Inferior parietal cortex (tissue), 1 donor: ENCODE results near the gene ANKHD1.
"Not testable (repeated sequence)": the region's sequence is repeated elsewhere in the genome, so short reads cannot be mapped to it uniquely, and the experiment has no call there.

Experiments
- DNase-seq: peaks from one replicate; pipeline ENCODE4 v3.0.0-alpha.2; 2016; ENCODE audit errors: extremely low spot score

Gene ANKHD1

DNA sequence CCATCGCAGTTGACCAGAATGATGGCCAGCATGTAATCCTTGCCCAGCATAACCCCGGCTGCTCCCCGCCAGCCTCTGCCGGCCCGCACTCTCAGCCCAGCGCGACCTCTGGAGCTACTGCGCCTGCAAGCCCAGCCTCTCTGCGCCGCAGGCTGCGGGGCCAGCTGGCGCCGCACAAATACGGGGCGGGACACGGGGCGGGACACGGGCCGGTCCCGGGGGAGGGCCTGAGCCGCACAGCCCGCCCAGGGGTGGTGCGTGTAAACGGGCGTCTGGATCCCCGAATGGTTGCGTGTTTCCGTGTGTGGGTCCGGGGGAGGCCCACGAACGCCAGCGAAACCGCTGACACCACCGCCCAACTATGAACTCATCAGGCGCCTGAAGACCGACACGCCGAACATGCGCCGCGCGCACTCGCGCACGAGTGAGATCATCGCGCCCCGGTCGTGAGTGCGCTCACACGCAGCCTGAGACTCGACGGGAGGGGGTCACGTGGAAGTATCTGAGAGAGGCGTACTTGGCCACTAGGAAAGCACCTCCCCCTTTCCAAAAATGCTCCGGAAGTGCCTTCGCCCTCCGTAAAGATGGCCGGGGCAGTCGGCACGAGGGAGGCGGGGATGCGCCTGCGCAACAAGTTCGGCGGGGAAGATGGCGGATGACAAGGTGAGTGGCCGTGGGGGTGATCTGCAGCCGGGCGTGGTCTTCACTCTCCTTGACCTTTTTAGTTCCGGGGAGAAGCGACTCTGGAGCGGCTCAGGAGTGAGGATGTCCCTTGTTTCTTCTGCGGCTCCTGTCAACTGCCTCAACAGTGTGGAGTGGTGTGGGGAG lies 162.8 kb downstream of the ANKHD1 start, which contains the start of the genes APBB3 and SLC35A4:
Gene APBB3, minus strand, starts transcription at position 403 of the 828 bp plus-strand sequence. Its CDS starts 353 bp downstream, at position 50.
Gene SLC35A4, plus strand, starts transcription at position 633 of the 828 bp plus-strand sequence. CDS start 2,342 bp downstream, outside the sequence.
- DNase-seq = peak; percentile 99

DNA sequence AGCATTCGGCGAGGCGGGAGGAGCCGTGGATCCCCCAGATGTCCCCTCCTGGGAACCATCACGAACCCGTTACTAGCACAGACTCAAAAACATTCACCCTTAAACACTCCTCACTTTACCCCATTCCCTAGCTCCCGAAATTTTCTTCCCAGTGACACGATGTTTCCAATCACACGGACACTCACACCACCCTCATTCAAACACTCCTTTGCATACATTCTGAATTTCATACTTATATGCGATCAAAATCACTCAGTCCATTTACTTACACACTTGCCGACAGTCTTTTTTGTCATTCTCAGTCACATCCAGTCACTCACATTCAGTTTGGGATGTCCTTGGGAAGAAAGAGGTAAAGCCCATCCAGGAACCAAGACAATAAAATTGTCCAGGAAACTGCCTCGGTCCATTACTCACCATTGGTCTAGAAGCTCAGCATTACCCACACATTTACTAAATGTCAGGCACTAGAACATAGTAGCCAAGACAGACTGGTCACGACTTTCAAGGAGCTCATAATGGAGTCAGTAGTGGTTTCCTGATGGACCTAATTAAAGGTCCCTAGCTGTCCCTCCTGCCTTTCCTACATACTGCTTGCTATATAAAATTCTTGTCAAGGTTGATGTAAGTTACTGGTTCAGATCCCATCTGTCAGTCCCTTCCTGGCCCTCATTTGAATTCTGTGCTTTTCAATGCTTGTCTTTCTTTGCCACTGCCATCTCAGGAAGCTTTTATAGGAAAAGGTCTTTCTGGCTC lies 163.6 kb downstream of the ANKHD1 start:
- no peak for DNase-seq

DNA sequence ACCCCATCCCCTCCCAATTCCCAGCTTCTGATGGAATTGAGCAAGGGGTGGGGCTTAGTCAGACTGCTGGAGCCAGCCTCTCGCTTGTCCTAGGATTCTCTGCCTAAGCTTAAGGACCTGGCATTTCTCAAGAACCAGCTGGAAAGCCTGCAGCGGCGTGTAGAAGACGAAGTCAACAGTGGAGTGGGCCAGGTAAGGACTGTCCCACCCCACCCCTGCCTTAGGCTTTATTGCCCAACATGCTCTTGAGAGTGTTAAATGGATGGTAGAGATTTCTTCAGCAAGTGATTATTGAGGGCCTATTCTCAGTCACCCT lies 164.1 kb downstream of the ANKHD1 start:
- DNase-seq = no peak

DNA sequence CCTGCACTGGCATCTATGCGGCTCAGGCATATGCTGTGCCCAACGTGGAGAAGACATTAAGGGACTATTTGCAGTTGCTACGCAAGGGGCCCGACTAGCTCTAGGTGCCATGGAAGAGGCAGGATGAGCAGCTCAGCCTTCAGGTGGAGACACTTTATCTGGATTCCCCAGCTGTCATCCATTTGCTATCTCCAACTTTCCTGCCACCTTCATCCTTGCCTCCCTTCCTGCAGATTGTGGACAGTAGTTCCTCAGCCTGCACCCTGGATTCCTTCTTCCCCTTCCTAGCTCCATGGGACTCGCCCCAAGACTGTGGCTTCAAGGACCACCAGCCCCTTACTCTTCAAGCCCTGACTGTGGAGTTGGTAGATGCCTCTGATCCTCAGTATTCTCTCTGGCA lies 165.0 kb downstream of the ANKHD1 start:
- DNase-seq = no peak

DNA sequence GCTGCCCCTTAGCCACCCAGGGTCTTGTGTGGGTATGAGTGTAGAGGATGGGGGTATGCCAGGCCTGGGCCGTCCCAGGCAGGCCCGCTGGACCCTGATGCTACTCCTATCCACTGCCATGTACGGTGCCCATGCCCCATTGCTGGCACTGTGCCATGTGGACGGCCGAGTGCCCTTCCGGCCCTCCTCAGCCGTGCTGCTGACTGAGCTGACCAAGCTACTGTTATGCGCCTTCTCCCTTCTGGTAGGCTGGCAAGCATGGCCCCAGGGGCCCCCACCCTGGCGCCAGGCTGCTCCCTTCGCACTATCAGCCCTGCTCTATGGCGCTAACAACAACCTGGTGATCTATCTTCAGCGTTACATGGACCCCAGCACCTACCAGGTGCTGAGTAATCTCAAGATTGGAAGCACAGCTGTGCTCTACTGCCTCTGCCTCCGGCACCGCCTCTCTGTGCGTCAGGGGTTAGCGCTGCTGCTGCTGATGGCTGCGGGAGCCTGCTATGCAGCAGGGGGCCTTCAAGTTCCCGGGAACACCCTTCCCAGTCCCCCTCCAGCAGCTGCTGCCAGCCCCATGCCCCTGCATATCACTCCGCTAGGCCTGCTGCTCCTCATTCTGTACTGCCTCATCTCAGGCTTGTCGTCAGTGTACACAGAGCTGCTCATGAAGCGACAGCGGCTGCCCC lies 165.6 kb downstream of the ANKHD1 start:
- no peak for DNase-seq

DNA sequence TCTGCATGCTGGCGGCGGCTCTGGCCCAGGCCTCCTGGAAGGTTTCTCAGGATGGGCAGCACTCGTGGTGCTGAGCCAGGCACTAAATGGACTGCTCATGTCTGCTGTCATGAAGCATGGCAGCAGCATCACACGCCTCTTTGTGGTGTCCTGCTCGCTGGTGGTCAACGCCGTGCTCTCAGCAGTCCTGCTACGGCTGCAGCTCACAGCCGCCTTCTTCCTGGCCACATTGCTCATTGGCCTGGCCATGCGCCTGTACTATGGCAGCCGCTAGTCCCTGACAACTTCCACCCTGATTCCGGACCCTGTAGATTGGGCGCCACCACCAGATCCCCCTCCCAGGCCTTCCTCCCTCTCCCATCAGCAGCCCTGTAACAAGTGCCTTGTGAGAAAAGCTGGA lies 166.2 kb downstream of the ANKHD1 start:
- DNase-seq = no peak

DNA sequence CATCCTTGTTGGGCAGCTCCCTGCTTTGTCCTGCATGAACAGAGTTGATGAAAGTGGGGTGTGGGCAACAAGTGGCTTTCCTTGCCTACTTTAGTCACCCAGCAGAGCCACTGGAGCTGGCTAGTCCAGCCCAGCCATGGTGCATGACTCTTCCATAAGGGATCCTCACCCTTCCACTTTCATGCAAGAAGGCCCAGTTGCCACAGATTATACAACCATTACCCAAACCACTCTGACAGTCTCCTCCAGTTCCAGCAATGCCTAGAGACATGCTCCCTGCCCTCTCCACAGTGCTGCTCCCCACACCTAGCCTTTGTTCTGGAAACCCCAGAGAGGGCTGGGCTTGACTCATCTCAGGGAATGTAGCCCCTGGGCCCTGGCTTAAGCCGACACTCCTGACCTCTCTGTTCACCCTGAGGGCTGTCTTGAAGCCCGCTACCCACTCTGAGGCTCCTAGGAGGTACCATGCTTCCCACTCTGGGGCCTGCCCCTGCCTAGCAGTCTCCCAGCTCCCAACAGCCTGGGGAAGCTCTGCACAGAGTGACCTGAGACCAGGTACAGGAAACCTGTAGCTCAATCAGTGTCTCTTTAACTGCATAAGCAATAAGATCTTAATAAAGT lies 166.9 kb downstream of the ANKHD1 start:
- DNase-seq = no peak

DNA sequence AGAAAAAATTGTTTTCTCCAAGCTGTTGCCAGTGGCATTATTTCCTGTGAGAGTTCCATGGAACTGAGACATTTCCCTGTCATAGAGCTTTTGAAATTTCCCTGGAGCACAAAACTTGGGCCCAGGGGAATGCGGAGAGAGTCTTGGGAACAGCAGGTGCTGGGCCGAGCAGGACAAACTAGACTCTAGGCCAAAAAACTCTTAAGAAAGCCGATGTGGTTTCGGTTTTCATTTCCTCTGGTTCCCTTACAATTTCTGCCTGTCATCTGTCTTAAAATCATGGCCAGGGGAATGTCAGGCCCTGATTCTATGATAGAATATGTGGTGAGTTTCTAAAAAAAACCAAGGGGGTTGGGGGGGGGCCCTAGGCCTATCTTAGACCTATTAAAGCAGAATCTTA lies 167.6 kb downstream of the ANKHD1 start:
- no peak for DNase-seq

DNA sequence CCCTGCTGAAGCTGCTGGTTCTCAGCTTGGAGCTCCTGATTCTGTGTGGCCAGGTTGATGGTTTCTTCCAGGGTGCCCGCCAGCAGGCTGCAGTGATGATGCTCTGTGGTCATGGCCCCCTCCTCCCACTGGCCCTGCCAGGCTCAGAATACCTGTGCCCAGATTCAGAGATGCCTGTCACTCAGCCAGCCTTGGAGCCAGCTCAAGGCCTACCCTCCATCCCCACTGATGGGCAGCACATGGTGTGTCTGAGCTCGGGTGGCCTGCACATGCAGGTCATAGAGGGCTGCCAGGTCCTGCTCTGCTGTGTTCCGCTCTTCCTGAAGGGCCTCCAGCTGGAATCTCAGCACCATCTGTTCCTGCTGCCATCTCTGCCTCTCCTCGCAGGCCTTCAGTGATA lies 168.4 kb downstream of the ANKHD1 start:
- no peak for DNase-seq

DNA sequence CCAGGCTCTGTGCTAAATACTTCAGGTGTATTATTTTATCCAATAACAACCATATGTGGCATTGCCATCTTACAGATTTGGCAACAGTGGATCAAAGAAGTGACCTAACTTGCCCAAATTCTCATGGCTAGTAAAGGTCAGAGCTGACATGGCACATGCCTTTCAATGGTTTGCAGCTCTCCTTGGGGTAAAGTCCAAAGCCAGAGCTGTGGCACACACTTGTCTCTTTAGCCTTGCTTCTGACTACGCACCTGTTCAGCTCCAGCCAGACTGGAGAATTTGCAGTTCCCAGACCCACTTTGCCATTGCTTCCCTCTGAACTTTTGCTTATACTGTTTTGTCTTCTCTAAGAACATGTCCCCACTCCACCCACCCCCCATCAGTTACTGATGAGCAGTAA lies 168.9 kb downstream of the ANKHD1 start:
- DNase-seq = no peak

DNA sequence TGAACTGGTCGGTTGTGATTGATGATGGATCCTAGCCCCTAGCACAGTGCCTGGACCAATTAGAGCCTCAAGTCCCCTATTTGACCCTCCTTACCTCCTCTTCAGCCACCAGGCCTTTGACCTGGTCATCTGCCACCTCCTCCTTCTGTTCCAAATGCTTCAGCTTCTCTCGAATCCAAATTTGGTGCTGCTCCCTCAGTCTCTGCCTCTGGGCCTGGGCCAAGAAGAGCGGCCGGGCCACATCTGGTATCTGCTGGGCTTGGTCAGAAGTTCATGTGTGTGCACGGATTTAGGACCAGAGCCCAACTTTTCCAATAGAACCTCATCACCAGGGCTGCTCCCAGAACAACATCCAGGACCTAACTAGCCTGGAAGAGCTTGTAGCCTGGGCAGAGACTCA lies 169.5 kb downstream of the ANKHD1 start:
- DNase-seq = no peak

DNA sequence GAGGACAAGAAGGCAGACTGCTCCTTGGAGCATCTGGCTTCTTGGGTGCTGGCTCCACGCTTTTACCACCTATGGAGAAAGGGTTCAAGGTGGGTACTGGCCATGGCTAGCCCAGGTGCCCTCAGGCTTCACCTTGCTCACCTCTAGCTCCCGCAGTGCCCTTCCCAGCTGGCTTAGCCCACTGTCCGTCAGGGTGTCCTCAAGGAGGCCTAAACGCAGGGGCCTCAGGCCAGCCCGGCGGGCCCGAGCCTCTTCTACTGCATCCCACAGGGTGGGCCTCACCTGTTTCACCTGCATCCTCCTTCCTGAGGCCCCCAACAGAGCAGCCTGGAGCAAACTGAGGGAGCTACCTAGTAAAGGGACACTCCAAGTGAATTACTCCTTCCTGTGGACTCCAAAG lies 172.1 kb downstream of the ANKHD1 start:
- no peak for DNase-seq

DNA sequence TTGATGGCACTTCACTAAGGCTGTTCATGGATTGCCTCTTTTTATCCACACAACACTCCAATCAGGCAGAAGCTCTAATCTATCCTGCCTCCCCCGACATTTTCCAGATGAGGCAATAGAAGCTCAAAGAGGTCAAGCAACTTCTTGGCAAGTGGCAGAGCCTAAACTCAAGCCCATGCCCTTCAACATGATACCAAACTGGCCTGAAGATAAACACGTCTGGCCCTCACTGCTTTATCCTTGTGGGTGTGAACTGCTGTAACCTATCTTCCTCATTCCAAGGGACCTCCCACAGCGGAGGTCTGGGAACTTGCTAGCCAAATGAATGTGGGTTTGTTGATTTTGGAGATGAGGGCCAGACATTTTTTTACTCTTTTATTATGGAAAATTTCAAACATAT lies 172.5 kb downstream of the ANKHD1 start:
- no peak for DNase-seq

DNA sequence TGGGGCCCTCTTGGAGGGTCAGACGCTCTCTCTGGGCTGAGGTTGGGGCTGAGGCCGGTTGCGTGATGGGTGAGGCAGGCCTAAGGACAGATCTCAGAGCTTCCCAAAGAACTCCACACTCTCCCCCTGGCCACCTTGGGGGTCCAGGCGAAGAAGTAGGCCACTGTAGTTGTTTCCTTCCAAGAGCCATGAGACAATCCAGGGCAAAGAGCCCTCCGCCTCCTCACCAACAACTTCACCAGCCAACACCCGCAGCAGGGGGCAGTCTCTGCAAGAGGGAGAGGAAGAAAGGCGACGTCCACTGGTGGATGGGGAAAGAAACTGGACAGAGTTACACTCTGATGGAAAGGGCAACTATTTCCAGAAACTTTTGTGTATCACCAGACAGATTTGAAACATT lies 173.7 kb downstream of the ANKHD1 start:
- no peak for DNase-seq

DNA sequence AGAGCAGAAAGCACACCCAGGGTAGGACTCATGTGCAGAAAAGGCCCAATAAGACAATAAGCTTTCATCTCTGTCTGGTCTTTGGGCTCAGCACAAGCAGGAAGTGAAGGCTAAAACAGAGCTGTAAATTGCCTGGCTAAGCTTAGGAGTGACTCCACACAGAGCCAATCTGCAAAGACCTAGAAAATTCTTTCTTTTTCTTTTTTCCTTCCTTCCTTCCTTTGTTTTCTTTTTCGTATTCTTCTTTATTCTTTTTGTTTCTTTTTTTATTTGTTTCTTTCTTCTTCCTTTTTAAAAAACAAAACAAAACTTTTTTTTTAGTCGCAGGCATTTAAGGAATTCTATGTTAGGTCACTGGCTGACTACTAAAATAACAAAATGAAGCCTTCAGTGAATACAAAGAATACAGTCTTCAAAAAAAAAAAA lies 175.2 kb downstream of the ANKHD1 start:
- DNase-seq = no peak

DNA sequence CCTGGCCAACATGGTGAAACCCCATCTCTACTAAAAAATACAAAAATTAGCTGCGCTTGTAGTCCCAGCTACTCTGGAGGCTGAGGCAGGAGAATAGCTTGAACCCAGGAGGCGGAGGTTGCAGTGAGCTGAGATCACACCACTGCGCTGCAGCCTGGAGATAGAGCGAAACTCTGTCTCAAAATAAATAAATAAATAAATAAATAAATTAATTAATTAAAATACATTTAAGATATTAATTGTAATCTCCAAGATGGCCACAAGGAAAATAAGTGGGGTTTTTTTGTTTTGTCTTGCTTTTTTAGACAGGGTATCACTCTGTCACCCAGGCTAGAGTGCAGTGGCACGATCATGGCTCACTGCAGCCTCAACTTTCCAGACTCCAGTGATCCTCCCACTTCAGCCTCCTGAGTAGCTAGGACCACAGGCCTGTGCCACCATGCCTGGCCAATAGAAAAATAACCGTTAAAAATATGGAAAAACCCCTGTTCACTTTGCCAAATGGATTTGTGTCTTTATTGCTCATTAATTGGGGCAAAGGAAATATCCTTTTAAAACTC lies 177.6 kb downstream of the ANKHD1 start:
- DNase-seq = not testable (repeated sequence)

DNA sequence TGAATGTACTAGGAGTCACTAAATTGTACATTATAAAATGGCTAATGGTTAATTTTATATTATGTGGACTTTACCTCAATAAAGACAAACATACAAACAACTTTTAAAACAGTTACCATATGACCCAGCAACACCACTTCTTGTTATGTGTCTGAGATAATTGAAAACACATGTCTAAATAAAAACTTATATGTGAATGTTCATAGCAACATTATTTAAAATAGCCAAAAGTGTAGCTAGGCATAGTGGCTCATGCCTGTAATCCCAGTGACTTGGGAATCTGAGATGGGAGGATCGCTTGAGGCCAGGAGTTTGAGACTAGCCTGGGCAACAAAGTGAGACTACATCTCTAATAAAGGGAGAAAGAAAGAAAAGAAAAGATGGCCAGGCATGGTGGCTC lies 185.9 kb downstream of the ANKHD1 start:
- no peak for DNase-seq

DNA sequence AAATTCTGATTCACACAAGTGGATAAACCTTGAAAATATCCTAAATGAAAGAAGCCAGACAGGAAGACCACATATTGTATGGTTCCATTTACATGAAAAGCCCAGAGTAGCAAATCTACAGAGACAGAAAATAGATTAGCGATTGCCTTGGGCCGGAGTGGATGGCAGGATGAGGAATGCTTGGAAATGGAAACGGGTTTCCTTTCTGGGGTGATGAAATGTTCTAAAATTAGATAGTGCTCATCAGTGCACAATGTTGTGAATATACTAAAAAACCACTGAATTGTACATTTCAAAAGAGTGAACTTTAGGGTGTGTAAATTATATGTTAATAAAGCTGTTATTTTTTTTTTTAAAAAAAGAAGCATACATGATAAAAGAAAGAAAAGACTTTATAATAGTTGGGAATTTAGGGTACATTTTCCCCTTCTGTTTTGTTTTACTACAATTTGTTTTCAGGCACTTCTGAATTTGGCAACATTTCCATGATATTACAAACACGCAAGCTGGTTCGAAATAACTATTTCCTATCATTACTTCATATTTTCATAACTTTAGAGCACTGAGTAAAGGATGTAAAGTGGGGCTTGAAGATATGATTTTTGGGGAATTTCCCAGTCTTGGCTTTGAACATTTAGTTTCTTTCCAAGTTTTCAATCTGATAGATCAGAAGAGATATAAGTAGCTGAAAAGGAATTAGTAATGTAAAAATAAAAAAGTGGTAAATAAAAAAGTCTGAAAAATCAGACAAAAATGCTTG lies 186.9 kb downstream of the ANKHD1 start:
- no peak for DNase-seq
